ENCODE results near the gene SIRPG. TPM values are rescaled to one million over a fixed set of nuclear protein-coding genes. Genes with fewer than 3 reads are reported as not detected.

SIRPG gene
- total RNA-seq, 1 experiment from 2014 or later = not detected

GRCh38 chr20:1626528-1627199, 30.9 kb downstream of the SIRPG start:
- no peak overlapping the region for H3T11ph ChIP-seq (ENCODE audit: low read length)
- H3K4me3 Mint-ChIP-seq = no peak overlapping the region
- H2AK5ac ChIP-seq (ENCODE audit: insufficient read length, low read length) = no peak overlapping the region
- no peaks in the 10 kb centered on the region for H3K79me2 ChIP-seq (ENCODE audit: insufficient read depth, low read length)
- no peak overlapping the region for H2BK5ac ChIP-seq (ENCODE audit: insufficient read length, low read length)
- no peaks in the 10 kb centered on the region; the same call in 1 of the 2 replicates for H3K27me3 ChIP-seq (ENCODE audit: insufficient read depth, low read length)
- H3K23me2 ChIP-seq (ENCODE audit: insufficient read length, low read depth, low read length, poor library complexity, severe bottlenecking) = no peaks in the 10 kb centered on the region
- H3K4me2 ChIP-seq (ENCODE audit: insufficient read depth, insufficient read length, low read length) = no peak overlapping the region
- no peak overlapping the region for H3K27ac ChIP-seq (ENCODE audit: insufficient read length, low read depth, low read length)
- no peak overlapping the region for H3K14ac ChIP-seq (ENCODE audit: insufficient read depth, low read length)
- H3K9me3 Mint-ChIP-seq = no peaks in the 10 kb centered on the region
- H2AFZ ChIP-seq (ENCODE audit: low read length) = no peak overlapping the region
- no peak overlapping the region for H3K23ac ChIP-seq (ENCODE audit: insufficient read length, low read depth, low read length)
- no peaks in the 10 kb centered on the region for H3K9me3 ChIP-seq (ENCODE audit: control insufficient read depth, low read depth, low read length)
- H3K56ac ChIP-seq (ENCODE audit: insufficient read length, low read depth, low read length) = no peak overlapping the region
- H2BK20ac ChIP-seq (ENCODE audit: low read depth, low read length, poor library complexity, severe bottlenecking) = no peak overlapping the region
- H3K4me1 ChIP-seq (ENCODE audit: insufficient read depth, low read length) = peaks cover 3% of the 10 kb centered on the region; the same call in 1 of the 2 replicates
- TF ChIP-seq, protein P1, sequence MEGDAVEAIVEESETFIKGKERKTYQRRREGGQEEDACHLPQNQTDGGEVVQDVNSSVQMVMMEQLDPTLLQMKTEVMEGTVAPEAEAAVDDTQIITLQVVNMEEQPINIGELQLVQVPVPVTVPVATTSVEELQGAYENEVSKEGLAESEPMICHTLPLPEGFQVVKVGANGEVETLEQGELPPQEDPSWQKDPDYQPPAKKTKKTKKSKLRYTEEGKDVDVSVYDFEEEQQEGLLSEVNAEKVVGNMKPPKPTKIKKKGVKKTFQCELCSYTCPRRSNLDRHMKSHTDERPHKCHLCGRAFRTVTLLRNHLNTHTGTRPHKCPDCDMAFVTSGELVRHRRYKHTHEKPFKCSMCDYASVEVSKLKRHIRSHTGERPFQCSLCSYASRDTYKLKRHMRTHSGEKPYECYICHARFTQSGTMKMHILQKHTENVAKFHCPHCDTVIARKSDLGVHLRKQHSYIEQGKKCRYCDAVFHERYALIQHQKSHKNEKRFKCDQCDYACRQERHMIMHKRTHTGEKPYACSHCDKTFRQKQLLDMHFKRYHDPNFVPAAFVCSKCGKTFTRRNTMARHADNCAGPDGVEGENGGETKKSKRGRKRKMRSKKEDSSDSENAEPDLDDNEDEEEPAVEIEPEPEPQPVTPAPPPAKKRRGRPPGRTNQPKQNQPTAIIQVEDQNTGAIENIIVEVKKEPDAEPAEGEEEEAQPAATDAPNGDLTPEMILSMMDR (conservative IDR thresholded peaks at IDR 0.05) = no peak
- H3K9ac ChIP-seq (ENCODE audit: extremely low read depth, insufficient read length, low read length) = no peak overlapping the region
- no peak overlapping the region for H4K91ac ChIP-seq (ENCODE audit: insufficient read length, low read depth, low read length)
- H3K27ac Mint-ChIP-seq = no peak overlapping the region
- H4K20me1 ChIP-seq (ENCODE audit: control insufficient read depth, insufficient read depth, insufficient read length) = no peaks in the 10 kb centered on the region
- no peaks in the 10 kb centered on the region for H3K79me1 ChIP-seq (ENCODE audit: insufficient read depth, low read depth, low read length, poor library complexity, severe bottlenecking)
- peaks cover 14 to 15% of the 10 kb centered on the region in 2 experiments for H3K4me1 Mint-ChIP-seq
- H4K5ac ChIP-seq (ENCODE audit: insufficient read length, low read depth, low read length) = no peak overlapping the region
- no peak overlapping the region for H3K18ac ChIP-seq (ENCODE audit: insufficient read length, low read depth, low read length)
- WGBS (ENCODE audit: extremely low coverage, insufficient read length, low lambda C conversion rate) = no CpG with 5 or more reads among the region's 3 CpGs
- no peaks in the 10 kb centered on the region; a peak in 1 of 7 replicates for H3K36me3 Mint-ChIP-seq (ENCODE audit: insufficient read depth in 1 of 3, low read depth in 3 of 3)
- no peak overlapping the region for H2BK12ac ChIP-seq (ENCODE audit: insufficient read length, low read depth, low read length)
- H3K4ac ChIP-seq (ENCODE audit: low read depth, low read length) = no peak overlapping the region
- no peak overlapping the region for H2BK120ac ChIP-seq (ENCODE audit: low read depth, low read length, poor library complexity, severe bottlenecking)
- no peak for DNase-seq
- H3K27me3 Mint-ChIP-seq (ENCODE audit: low read depth) = peaks cover 24% of the 10 kb centered on the region
- H4K8ac ChIP-seq (replicated peaks; ENCODE audit: insufficient read length, low read depth, low read length) = no peak overlapping the region
- no peak overlapping the region for H2BK15ac ChIP-seq (ENCODE audit: low read depth, low read length)

Data from H9 (cell line).